Measurements from ENCODE around the gene SECISBP2. TPM values are rescaled to one million over a fixed set of nuclear protein-coding genes. Genes with fewer than 3 reads are reported as not detected.
A peak's percentile ranks its signal among the peaks of the same experiment; 100 is the strongest.

SECISBP2 gene
- total and polyA plus RNA-seq, 2 of the 13 experiments (the other 11 are each of a cell fraction or from before 2014, with no cell fraction given), result 32.4 to 38.0 TPM

- in situ Hi-C loops (cut with HindIII; ENCODE audit: extremely low pct_ligation_motif_present, low pct_unique_long_range_greater_than_20kb), result no loop called here
- CTCF ChIA-PET (ENCODE audit: low intra/inter-chr PET ratio, low total read pairs), result no interaction called here
- no peaks in the 10 kb centered on the region for H3K79me2 ChIP-seq (ENCODE audit: insufficient read depth, low read length)
These were observed 44.6 kb upstream of the SECISBP2 start for GRCh38 chr9:89273528-89274279.

More at GRCh38 chr9:89273528-89274279, 44.6 kb upstream of the SECISBP2 start:
- no peak overlapping the region for H3K4me2 ChIP-seq (ENCODE audit: low read depth, low read length)
- H3K9ac ChIP-seq (ENCODE audit: insufficient read depth, low read depth, low read length), result no peak overlapping the region
- peaks cover 33% of the 10 kb centered on the region for H3K9me3 ChIP-seq (ENCODE audit: low read length)
- no peak overlapping the region for H3K4me3 ChIP-seq (replicated peaks in 1 of 3; ENCODE audit: insufficient read depth in 1 of 3, low read depth in 2 of 3, low read length in 3 of 3)
- no peaks in the 10 kb centered on the region for H3K27me3 ChIP-seq (ENCODE audit: control insufficient read depth in 1 of 2, insufficient read depth in 2 of 2, low read length in 2 of 2)
- intact Hi-C loops (cut with micrococcal nuclease; ENCODE audit: unreplicated experiment), result no loop called here
- no peak for FAIRE-seq
- no peaks in the 10 kb centered on the region for H4K20me1 ChIP-seq (ENCODE audit: insufficient read depth, low read length)
- no TSS peak for BruUV-seq (replicated peaks)
- H3K4me1 ChIP-seq (ENCODE audit: insufficient read depth, low read length), result no peaks in the 10 kb centered on the region
- WGBS (ENCODE audit: low lambda C conversion rate), result 23% methylated on average over 3 of the region's 3 CpGs
- POLR2A ChIA-PET, result no interaction called here
- no peak overlapping the region for H3K27ac ChIP-seq (ENCODE audit: extremely low read length, insufficient read depth, low read length)
- ATAC-seq, result no peak
- H3K36me3 ChIP-seq (replicated peaks in 1 of 2; ENCODE audit: control insufficient read depth in 1 of 2, insufficient read depth in 2 of 2, low read length in 2 of 2), result no peaks in the 10 kb centered on the region
- TF ChIP-seq ATM (IDR thresholded peaks at IDR 0.05; ENCODE audit: borderline replicate concordance), result no peak
- TF ChIP-seq ZNF160 (CRISPR knock-in tag; IDR thresholded peaks at IDR 0.05), result peak; percentile 99
- TF ChIP-seq, protein P1, sequence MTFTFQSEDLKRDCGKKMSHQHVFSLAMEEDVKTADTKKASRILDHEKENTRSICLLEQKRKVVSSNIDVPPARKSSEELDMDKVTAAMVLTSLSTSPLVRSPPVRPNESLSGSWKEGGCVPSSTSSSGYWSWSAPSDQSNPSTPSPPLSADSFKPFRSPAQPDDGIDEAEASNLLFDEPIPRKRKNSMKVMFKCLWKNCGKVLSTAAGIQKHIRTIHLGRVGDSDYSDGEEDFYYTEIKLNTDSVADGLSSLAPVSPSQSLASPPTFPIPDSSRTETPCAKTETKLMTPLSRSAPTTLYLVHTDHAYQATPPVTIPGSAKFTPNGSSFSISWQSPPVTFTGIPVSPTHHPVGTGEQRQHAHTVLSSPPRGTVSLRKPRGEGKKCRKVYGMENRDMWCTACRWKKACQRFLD (CRISPR knock-in tag; IDR thresholded peaks at IDR 0.05; ENCODE audit: borderline replicate concordance), result no peak
- TF ChIP-seq ARID4A (CRISPR knock-in tag; IDR thresholded peaks at IDR 0.05; ENCODE audit: borderline replicate concordance), result no peak
- no peak for TF ChIP-seq SP1 (IDR thresholded peaks at IDR 0.05)
- no peak for TF ChIP-seq SP1 (CRISPR knock-in tag; IDR thresholded peaks at IDR 0.05)
- no peak for DNase-seq (ENCODE audit: low spot score)
- no peak overlapping the region for H2AFZ ChIP-seq (ENCODE audit: low read length)
